ENCODE measurements around the gene AKAP1. TPM values are rescaled to one million over a fixed set of nuclear protein-coding genes. Genes with fewer than 3 reads are reported as not detected.

The AKAP1 gene
- polyA plus RNA-seq, 4 donors, result 28.9 to 97.7 (median 55.4) TPM

Other genes starting within 250 kb of the AKAP1 start
- 10 to 100 TPM; 13.2 to 47.2 (median 30.0) TPM for gene TRIM25, start 171.2 kb upstream of the AKAP1 start, polyA plus RNA-seq
- gene COIL, start 124.2 kb upstream of the AKAP1 start, polyA plus RNA-seq, result 10 to 100 TPM in 3 of 4 donors, 1 to 10 TPM in 1; 8.4 to 20.4 (median 10.9) TPM
- 100 to 1,000 TPM in 1 of 4 donors, 10 to 100 TPM in 3; 16.8 to 380 (median 38.2) TPM for gene SCPEP1, start 107.1 kb upstream of the AKAP1 start, polyA plus RNA-seq
- 10 to 100 TPM in 2 of 4 donors, 1 to 10 TPM in 2; 5.1 to 49.4 (median 12.6) TPM for gene MSI2, start 171.3 kb downstream of the AKAP1 start, polyA plus RNA-seq